Measurements from ENCODE around the gene DZIP1L.

DZIP1L gene

DNA sequence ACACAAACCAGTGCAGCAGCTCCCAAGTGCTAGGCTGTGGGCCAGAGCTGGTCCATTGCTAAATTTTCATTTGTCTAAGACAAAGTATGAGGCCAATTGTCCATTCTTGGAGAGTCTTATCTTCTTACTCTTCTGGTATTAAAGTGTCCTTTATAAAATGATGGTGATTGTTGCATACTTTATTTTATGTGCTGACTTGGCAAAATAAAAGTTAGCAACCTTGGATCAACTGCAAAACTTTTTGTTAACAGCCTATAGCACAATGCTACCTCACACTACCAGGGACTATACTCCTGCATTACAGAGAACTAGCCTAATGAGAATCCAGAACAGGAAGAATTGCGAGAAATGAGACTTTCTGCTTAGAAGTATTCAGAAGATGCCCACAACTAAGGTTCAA is 61.4 kb downstream of the DZIP1L start:
- Histone ChIP-seq H3K4me3 (ENCODE audit: low read depth in 1 of 2, low read length in 2 of 2) (no peak overlapping the region), H4K20me1 (ENCODE audit: insufficient read depth, low read length) (no peaks in the 10 kb centered on the region), H3K27ac (ENCODE audit: low read length) (no peak overlapping the region), H3K9ac (ENCODE audit: low read depth, low read length) (no peak overlapping the region), H3K4me2 (ENCODE audit: insufficient read depth, low read length) (no peak overlapping the region), H3K4me1 (ENCODE audit: insufficient read depth, low read length) (no peaks in the 10 kb centered on the region), H3K36me3 (ENCODE audit: insufficient read depth, low read length) (no peaks in the 10 kb centered on the region), H3K9me3 (ENCODE audit: insufficient read depth, low read length, severe bottlenecking) (no peaks in the 10 kb centered on the region), H3K27me3 (ENCODE audit: insufficient read depth, low read length, poor library complexity) (peaks cover under 1% of the 10 kb centered on the region), H3K79me2 (ENCODE audit: insufficient read depth, low read length) (no peaks in the 10 kb centered on the region), H2AFZ (ENCODE audit: low read depth, low read length) (no peak overlapping the region)
- ATAC-seq (ENCODE audit: insufficient read depth, low read depth): no peak
- DNase-seq: no peak
- TF ChIP-seq EZH2 (IDR thresholded peaks at IDR 0.05; ENCODE audit: borderline replicate concordance, low read depth, low read length, severe bottlenecking): no peak
- TF ChIP-seq, protein P1, sequence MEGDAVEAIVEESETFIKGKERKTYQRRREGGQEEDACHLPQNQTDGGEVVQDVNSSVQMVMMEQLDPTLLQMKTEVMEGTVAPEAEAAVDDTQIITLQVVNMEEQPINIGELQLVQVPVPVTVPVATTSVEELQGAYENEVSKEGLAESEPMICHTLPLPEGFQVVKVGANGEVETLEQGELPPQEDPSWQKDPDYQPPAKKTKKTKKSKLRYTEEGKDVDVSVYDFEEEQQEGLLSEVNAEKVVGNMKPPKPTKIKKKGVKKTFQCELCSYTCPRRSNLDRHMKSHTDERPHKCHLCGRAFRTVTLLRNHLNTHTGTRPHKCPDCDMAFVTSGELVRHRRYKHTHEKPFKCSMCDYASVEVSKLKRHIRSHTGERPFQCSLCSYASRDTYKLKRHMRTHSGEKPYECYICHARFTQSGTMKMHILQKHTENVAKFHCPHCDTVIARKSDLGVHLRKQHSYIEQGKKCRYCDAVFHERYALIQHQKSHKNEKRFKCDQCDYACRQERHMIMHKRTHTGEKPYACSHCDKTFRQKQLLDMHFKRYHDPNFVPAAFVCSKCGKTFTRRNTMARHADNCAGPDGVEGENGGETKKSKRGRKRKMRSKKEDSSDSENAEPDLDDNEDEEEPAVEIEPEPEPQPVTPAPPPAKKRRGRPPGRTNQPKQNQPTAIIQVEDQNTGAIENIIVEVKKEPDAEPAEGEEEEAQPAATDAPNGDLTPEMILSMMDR (IDR thresholded peaks at IDR 0.05; ENCODE audit: borderline replicate concordance, extremely low read depth, low read length, poor library complexity, severe bottlenecking): no peak

GRCh38 chr3:138051947-138052802 is 63.2 kb downstream of the DZIP1L start:
- no peak for TF ChIP-seq EZH2 (IDR thresholded peaks at IDR 0.05; ENCODE audit: borderline replicate concordance, low read depth, low read length, severe bottlenecking)
- TF ChIP-seq, protein P1 (IDR thresholded peaks at IDR 0.05; ENCODE audit: borderline replicate concordance, extremely low read depth, low read length, poor library complexity, severe bottlenecking): peak; percentile 45
- Histone ChIP-seq H3K9ac (ENCODE audit: low read depth, low read length) (no peak overlapping the region), H3K4me2 (ENCODE audit: insufficient read depth, low read length) (no peak overlapping the region), H3K36me3 (ENCODE audit: insufficient read depth, low read length) (no peaks in the 10 kb centered on the region), H2AFZ (ENCODE audit: low read depth, low read length) (no peak overlapping the region), H3K79me2 (ENCODE audit: insufficient read depth, low read length) (no peaks in the 10 kb centered on the region), H3K4me1 (ENCODE audit: insufficient read depth, low read length) (no peaks in the 10 kb centered on the region), H4K20me1 (ENCODE audit: insufficient read depth, low read length) (no peaks in the 10 kb centered on the region), H3K27me3 (ENCODE audit: insufficient read depth, low read length, poor library complexity) (no peaks in the 10 kb centered on the region), H3K9me3 (ENCODE audit: insufficient read depth, low read length, severe bottlenecking) (no peaks in the 10 kb centered on the region), H3K4me3 (ENCODE audit: low read depth in 1 of 2, low read length in 2 of 2) (no peak overlapping the region), H3K27ac (ENCODE audit: low read length) (no peak overlapping the region)
- ATAC-seq (ENCODE audit: insufficient read depth, low read depth) (no peak), DNase-seq (no peak)

DNA sequence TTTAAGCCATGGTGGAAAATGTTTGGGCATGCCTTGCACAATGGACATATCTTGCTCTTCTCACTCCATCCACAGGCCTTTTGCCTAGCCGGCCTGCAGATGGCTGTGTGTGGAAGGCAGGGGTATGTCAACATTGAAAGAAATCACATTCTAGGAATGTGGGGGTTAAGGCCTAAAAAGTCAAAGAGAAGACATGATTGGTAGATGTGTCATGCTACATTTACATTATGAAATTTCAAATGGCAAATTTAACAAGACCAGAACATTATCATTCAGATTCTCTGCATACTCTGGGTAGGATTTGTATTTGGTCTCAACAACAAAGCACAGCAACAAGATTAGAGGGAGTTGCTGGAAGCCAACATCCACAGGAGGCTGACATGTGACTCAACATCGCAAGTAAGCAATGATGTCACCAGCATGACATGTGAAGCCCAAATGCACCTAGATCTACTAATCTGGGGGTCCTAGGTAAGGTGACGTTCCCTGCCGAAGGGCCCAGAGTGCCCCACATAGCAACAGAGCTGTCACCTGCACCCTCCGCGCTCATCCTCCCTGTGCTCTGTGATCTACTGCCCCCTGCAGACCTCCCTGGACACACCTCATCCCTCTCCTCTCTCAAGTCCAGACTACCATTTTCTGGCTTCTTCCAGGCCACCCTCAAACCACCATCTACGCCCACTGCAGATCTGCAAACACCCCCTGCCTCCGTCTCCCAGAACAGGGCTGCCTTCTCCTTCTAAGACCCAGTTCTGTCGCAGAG is 66.1 kb downstream of the DZIP1L start:
- Histone ChIP-seq H3K27ac (ENCODE audit: low read length) (no peak overlapping the region), H4K20me1 (ENCODE audit: insufficient read depth, low read length) (no peaks in the 10 kb centered on the region), H3K36me3 (ENCODE audit: insufficient read depth, low read length) (no peaks in the 10 kb centered on the region), H3K79me2 (ENCODE audit: insufficient read depth, low read length) (no peaks in the 10 kb centered on the region), H3K4me2 (ENCODE audit: insufficient read depth, low read length) (no peak overlapping the region), H3K4me1 (ENCODE audit: insufficient read depth, low read length) (no peaks in the 10 kb centered on the region), H3K9me3 (ENCODE audit: insufficient read depth, low read length, severe bottlenecking) (no peaks in the 10 kb centered on the region), H3K9ac (ENCODE audit: low read depth, low read length) (no peak overlapping the region), H3K27me3 (ENCODE audit: insufficient read depth, low read length, poor library complexity) (no peaks in the 10 kb centered on the region), H3K4me3 (ENCODE audit: low read depth in 1 of 2, low read length in 2 of 2) (no peak overlapping the region), H2AFZ (ENCODE audit: low read depth, low read length) (no peak overlapping the region)
- ATAC-seq (ENCODE audit: insufficient read depth, low read depth) (no peak), DNase-seq (no peak)
- TF ChIP-seq, protein P1 (IDR thresholded peaks at IDR 0.05; ENCODE audit: borderline replicate concordance, extremely low read depth, low read length, poor library complexity, severe bottlenecking): no peak

All from DND-41 (cell line).